COLO668 (cell line): Measurements from ENCODE around the gene TCF25.

Experiments used
- DNase-seq: peaks from one replicate; lab custom pipeline; 2025; ENCODE audit not compliant: unreplicated experiment; lab: John Stamatoyannopoulos, UW

TCF25 gene

DNA sequence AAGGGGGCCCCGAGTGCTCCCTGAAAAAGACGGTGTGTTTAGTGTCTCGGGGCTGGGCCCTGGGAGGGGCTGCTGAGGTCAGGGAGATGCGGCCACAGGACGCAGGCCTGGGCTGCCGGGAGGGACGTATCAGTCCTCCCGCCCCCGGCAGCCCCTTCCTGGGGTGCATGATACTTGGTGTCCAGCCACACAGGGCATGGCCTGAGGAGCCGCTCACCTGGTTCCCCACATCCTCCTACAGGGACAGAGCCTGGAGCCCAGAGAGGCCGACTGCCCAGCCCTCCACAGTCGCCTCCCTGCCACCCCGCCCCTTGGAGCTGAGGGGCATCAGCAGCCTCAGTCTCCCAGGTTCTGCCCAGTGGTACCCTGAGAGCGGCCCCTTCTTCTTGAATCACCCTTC lies 63.1 kb downstream of the TCF25 start:
- no peak for DNase-seq

GRCh38 chr16:89936981-89937380 lies 63.6 kb downstream of the TCF25 start:
- DNase-seq, result no peak

DNA sequence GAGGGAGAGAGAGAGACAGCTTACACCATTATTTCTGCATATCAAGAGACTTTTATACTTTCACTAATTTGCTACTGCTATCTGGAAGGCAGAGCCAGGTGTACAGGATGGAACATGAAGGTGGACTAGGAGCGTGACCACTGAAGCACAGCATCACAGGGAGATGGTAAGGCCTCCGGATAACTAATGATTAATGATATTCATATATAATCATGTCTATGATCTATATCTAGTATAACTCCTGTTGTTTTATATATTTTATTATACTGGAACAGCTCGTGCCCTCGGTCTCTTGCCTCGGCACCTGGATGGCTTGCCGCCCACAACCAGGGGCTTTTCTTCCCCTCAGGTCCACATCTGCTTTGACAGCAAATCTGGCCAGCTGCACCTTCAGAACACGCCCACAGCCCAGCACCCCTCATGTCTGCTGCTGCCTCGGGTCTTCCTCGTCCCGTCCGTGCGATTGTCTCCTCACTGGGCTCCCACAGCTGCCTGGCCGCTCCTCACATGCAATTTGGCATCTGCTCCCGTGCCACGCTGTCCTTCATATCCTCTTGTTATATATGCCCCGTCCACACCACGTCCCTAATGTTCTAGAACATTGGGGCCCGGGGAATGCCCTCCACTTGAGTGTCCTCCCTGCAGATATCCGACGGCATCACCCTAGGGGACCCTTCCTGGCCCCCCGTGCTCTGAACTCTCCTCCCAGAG lies 64.9 kb downstream of the TCF25 start:
- DNase-seq, result no peak

- no peak for DNase-seq
These were observed 71.4 kb downstream of the TCF25 start for GRCh38 chr16:89944773-89945172.

- peak; percentile 51 for DNase-seq
These were observed 72.3 kb downstream of the TCF25 start for GRCh38 chr16:89945654-89946053.

DNA sequence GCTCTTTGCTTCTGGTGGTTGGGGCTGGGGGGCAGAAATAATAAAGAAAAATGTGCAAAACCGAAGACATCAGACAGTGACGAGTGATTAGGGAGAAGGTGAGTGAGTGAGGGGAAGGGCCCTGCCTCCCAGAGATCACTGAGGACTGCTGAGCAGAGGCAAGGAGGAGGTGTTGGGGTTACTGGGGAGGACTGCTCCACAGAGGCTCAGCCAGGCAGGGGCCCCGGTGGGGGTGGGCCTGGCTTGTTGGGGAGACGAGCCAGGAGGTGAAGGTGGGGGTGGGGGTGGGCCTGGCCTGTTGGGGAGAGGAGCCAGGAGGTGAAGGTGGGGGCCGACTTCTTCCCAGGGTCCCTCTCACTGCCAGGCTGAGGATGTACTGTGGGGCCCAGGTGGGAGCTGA lies 73.1 kb downstream of the TCF25 start:
- no peak for DNase-seq

GRCh38 chr16:89949121-89949742 lies 75.8 kb downstream of the TCF25 start:
- DNase-seq, result peak; percentile 28

DNA sequence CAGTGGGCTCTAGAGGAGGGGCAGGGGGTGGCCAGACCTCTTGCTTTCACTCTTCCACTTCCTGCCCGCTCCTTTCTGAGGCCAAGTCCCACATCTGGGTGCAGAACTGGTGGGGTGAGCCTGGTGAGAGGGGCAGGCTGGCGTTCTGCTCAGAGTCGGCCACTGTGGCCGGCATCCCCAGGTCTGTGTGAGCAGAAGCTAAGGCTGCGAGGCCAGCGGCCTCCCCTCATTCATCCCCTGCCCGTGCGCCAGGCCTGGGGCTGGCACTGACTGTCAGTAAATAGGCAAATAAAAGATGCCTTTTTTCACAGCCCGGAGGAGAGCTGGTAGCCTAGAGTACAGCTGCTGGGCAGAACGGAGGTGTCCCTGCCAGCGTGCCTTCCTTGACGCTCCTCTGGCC lies 76.4 kb downstream of the TCF25 start:
- no peak for DNase-seq

GRCh38 chr16:89951509-89951908 lies 78.1 kb downstream of the TCF25 start:
- no peak for DNase-seq

DNA sequence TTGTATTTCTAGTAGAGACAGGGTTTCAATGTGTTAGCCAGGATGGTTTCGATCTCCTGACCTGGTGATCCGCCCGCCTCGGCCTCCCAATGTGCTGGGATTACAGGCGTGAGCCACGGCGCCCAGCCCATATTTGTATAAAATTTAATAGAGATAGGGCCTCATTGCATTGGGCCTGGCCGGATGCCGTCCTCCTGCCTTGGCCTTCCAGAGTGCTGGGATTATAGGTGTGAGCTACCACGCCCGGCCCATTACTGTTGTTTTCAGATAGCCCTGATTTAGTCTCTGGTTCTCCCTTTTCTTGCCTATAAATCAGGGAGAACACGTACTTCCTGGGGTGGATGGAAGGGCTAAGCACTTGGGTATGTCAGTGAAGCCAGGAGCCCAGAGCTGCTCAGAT lies 78.7 kb downstream of the TCF25 start:
- no peak for DNase-seq

DNA sequence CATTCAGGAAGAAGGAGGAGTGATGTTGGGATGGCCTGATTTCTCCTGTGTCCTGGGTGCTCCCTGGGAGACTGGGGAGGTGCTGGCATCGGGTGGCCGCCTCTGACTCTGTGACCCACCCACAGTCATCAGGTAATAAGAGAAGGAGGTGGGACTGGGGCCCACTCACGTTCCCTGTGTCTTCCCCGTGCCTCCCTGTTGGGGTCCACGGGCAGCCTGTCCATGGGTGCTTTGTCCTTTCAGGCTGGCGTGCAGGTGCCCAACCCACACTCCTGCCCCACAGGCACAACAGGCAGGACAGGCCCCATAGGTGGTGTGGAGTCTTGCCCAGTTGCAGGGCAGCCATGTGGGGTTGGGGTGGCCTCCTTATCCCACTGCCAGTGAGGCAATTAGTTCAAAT lies 79.2 kb downstream of the TCF25 start:
- no peak for DNase-seq

DNA sequence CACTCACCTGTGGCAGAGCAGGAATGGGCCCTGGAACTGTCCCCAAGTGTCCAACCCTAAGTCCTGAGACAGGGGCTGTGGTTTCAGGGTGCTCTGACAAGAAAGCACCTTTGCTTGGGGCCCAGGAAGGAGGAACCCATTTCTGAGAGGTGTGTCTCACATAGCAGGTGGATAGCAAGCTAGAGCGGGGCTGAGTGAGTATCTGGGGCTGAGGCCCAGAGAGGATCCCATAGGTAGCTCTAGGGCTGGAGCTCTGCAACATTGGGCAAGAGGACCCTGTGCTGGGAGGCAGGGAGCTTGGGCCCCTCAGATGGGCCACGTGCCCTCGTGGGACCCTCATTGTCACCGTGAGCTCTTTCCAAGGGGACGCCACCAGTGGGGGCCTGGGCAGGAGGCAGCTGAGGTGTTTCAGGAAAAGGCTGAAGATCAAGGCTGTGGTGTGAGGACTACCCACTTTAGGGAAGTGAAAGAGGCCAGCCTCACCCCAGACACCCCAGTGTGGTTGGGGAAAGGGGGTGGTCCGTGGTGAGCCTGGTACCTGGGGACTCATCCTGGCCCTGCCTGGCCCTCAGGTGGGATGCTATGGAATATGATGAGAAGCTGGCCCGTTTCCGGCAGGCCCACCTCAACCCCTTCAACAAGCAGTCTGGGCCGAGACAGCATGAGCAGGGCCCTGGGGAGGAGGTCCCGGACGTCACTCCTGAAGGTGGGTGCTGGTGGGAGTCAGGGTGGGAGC lies 80.4 kb downstream of the TCF25 start:
- DNase-seq, result no peak

GRCh38 chr16:89954462-89954861 lies 81.1 kb downstream of the TCF25 start:
- no peak for DNase-seq

- DNase-seq, result no peak
These were observed 81.8 kb downstream of the TCF25 start for GRCh38 chr16:89955001-89955685.

DNA sequence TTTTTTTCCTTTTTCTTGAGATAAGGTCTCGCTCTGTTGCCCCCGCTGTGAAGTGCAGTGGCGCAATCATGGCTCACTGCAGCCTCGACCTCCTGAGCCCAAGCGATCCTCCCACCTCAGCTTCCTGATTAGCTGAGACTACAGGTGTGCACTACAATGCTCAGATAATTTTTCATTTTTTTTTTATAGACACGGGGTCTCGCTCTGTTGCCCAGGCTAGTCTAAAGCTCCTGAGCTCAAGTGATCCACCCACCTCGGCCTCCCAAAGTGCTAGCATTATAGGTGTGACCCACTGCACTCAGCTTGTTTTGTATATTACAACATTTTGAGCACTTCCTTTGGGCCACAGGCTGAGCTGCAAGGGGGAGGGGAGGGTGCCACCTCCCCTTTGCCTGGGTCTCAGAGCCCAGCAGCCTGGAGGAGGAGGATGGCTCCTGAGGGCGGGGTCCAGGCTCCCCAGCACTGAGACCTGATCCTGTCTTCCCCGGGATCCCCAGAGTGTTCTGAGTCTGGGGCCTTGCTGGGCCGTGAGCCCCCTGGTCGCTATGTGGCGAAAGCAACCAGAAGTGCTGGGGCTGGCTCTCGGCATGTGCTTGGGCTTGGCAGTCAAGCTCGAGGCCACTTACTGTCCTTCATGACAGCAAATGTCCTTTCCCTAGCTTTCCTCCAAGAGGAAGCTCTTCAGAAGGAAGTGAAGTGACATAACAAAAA lies 83.3 kb downstream of the TCF25 start:
- DNase-seq, result no peak

DNA sequence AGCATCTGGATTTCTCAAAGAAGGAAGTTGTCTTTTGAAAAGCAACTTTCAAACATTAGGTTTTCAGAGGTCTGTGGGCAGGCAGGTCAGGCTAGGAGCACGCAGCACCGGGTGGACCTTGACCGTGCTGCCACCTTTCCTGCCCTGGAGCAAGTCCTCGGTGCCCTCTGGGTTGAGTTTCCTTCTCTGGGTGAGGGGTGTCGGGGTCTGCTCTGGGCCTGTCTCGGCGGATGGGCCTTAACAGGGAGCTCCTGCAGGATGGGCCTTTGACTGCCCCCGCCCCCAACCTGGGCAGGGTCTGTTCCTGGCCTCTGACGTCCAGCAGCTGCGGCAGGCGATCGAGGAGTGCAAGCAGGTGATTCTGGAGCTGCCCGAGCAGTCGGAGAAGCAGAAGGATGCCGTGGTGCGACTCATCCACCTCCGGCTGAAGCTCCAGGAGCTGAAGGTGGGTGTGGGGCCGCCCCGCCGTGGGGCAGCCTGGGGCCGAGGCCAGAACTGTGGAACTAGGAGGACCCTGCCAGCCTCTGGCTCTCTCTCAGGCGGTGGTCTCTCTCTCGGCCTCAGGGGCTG lies 83.9 kb downstream of the TCF25 start:
- DNase-seq, result no peak

- no peak for DNase-seq
These were observed 84.7 kb downstream of the TCF25 start for GRCh38 chr16:89958068-89958467.

- no peak for DNase-seq
These were observed 85.2 kb downstream of the TCF25 start for GRCh38 chr16:89958596-89958995.

- DNase-seq, result no peak
These were observed 87.6 kb downstream of the TCF25 start for GRCh38 chr16:89960966-89961365.
